ENCODE measurements around the gene CADM2. TPM values are rescaled to one million over a fixed set of nuclear protein-coding genes. Genes with fewer than 3 reads are reported as not detected.

Gene CADM2
- total RNA-seq, 1 experiment from 2014 or later, result 0.47 TPM

DNA sequence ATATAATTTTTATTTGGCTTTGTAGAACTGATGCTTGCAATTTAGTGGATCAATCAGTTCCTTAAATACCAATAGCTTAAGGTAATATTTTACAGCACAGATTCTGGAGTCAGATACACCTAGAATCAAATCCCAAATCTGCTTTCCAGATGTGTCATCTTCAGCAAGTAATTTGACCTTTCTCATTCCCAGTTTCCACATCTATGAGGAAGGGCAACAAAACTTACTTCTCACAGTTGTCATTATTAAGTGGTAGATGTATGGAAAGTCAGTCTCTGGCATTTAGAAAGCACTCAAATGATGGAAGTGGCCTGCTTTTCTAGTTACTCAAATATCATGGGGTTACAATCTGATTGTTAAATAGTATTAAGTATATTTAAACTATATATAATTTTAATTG is 767.0 kb downstream of the CADM2 start:
- Histone ChIP-seq H3K9me3 (ENCODE audit: low read length) (0 out of 2 replicates have a peak, but pooled peaks cover 7% of the 10 kb centered on the region), H3K4me2 (ENCODE audit: low read length) (peak overlapping the region; percentile 43), H3K79me2 (ENCODE audit: low read length) (no peaks in the 10 kb centered on the region), H3K9ac (ENCODE audit: low read length) (no peak overlapping the region), H3K4me1 (ENCODE audit: insufficient read depth, low read length) (peaks cover 36% of the 10 kb centered on the region), H3K36me3 (ENCODE audit: low read depth, low read length) (no peaks in the 10 kb centered on the region), H3K9me2 (replicated peaks; ENCODE audit: low read length) (no peaks in the 10 kb centered on the region), H3K4me3 (ENCODE audit: low read length) (no peak overlapping the region), H3F3A (ENCODE audit: low read length, unreplicated experiment) (peaks cover 7% of the 10 kb centered on the region), H3K27ac (ENCODE audit: low read length) (peak overlapping the region; percentile 48), H4K20me1 (ENCODE audit: low read length) (no peaks in the 10 kb centered on the region), H3K27me3 (ENCODE audit: low read length) (no peaks in the 10 kb centered on the region), H2AFZ (ENCODE audit: low read length) (no peak overlapping the region)
- ChIA-PET CTCF (no interaction called here), POLR2A (ENCODE audit: unreplicated experiment) (no interaction called here)
- ATAC-seq, result peak; percentile 39; the same call in 1 of the 2 replicates
- no TSS peak for BruUV-seq (replicated peaks)
- intact Hi-C loops (cut with micrococcal nuclease), result loop anchor here (1.0 kb wide), 1 partner anchor 32 kb away; no protein-coding TSS in a partner anchor
- peak; percentile 55 for DNase-seq
- TF ChIP-seq EZH2 (IDR thresholded peaks at IDR 0.05; ENCODE audit: low read length, unreplicated experiment) (no peak), EZH2phosphoT487 (IDR thresholded peaks at IDR 0.05; ENCODE audit: borderline replicate concordance, low read length) (no peak)
- TF ChIP-seq, protein P1, sequence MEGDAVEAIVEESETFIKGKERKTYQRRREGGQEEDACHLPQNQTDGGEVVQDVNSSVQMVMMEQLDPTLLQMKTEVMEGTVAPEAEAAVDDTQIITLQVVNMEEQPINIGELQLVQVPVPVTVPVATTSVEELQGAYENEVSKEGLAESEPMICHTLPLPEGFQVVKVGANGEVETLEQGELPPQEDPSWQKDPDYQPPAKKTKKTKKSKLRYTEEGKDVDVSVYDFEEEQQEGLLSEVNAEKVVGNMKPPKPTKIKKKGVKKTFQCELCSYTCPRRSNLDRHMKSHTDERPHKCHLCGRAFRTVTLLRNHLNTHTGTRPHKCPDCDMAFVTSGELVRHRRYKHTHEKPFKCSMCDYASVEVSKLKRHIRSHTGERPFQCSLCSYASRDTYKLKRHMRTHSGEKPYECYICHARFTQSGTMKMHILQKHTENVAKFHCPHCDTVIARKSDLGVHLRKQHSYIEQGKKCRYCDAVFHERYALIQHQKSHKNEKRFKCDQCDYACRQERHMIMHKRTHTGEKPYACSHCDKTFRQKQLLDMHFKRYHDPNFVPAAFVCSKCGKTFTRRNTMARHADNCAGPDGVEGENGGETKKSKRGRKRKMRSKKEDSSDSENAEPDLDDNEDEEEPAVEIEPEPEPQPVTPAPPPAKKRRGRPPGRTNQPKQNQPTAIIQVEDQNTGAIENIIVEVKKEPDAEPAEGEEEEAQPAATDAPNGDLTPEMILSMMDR (conservative IDR thresholded peaks at IDR 0.05; ENCODE audit: low read depth, low read length), result no peak

- no peak overlapping the region for H3K9ac ChIP-seq (ENCODE audit: low read length)
- peak overlapping the region; percentile 48 for H3K4me2 ChIP-seq (ENCODE audit: low read length)
- H3K27ac ChIP-seq (ENCODE audit: low read length), result peak overlapping the region; percentile 48
- no peaks in the 10 kb centered on the region for H3K27me3 ChIP-seq (ENCODE audit: low read length)
- BruUV-seq (replicated peaks), result no TSS peak
- intact Hi-C loops (cut with micrococcal nuclease), result loop anchor here (1.0 kb wide), 1 partner anchor 32 kb away; no protein-coding TSS in a partner anchor
- ATAC-seq (peak; percentile 95), DNase-seq (peak; percentile 90)
- peaks cover 36% of the 10 kb centered on the region for H3K4me1 ChIP-seq (ENCODE audit: insufficient read depth, low read length)
- POLR2A ChIA-PET (ENCODE audit: unreplicated experiment), result no interaction called here
- 0 out of 2 replicates have a peak, but pooled peaks cover 7% of the 10 kb centered on the region for H3K9me3 ChIP-seq (ENCODE audit: low read length)
- H3K4me3 ChIP-seq (ENCODE audit: low read length), result 0 out of 2 replicates have a peak overlapping the region, but pooled peaks have one; percentile 5
- CTCF ChIA-PET, result no interaction called here
- no peaks in the 10 kb centered on the region for H3K36me3 ChIP-seq (ENCODE audit: low read depth, low read length)
- no peak overlapping the region for H2AFZ ChIP-seq (ENCODE audit: low read length)
- H3K79me2 ChIP-seq (ENCODE audit: low read length), result no peaks in the 10 kb centered on the region
- no peaks in the 10 kb centered on the region for H3K9me2 ChIP-seq (replicated peaks; ENCODE audit: low read length)
- H3F3A ChIP-seq (ENCODE audit: low read length, unreplicated experiment), result peaks cover 7% of the 10 kb centered on the region
- no peaks in the 10 kb centered on the region for H4K20me1 ChIP-seq (ENCODE audit: low read length)
- TF ChIP-seq EZH2 (IDR thresholded peaks at IDR 0.05; ENCODE audit: low read length, unreplicated experiment), result no peak
- TF ChIP-seq EZH2phosphoT487 (IDR thresholded peaks at IDR 0.05; ENCODE audit: borderline replicate concordance, low read length), result no peak
- TF ChIP-seq, protein P1 (conservative IDR thresholded peaks at IDR 0.05; ENCODE audit: low read depth, low read length), result no peak
Measured at GRCh38 chr3:85726241-85726640, 767.5 kb downstream of the CADM2 start.

GRCh38 chr3:85737846-85738245 is 779.1 kb downstream of the CADM2 start:
- H2AFZ ChIP-seq (ENCODE audit: low read length), result peak overlapping the region; percentile 12; the same call in 1 of the 2 replicates
- H3K9me3 ChIP-seq (ENCODE audit: low read length), result no peaks in the 10 kb centered on the region
- H3K4me1 ChIP-seq (ENCODE audit: insufficient read depth, low read length), result peaks cover 6% of the 10 kb centered on the region
- ChIA-PET POLR2A (ENCODE audit: unreplicated experiment) (interaction anchor here (0.7 kb wide), 1 partner anchor 311 kb away, joined by 6 read pairs; no protein-coding TSS in a partner anchor), CTCF (no interaction called here)
- no peaks in the 10 kb centered on the region for H3K79me2 ChIP-seq (ENCODE audit: low read length)
- 0 out of 2 replicates have a peak overlapping the region, but pooled peaks have one; percentile 4 for H3K4me2 ChIP-seq (ENCODE audit: low read length)
- peak; percentile 68 for DNase-seq
- H3K9me2 ChIP-seq (replicated peaks; ENCODE audit: low read length), result no peaks in the 10 kb centered on the region
- BruUV-seq (replicated peaks), result no TSS peak
- H3F3A ChIP-seq (ENCODE audit: low read length, unreplicated experiment), result no peaks in the 10 kb centered on the region
- intact Hi-C loops (cut with micrococcal nuclease), result no loop called here
- no peak overlapping the region for H3K4me3 ChIP-seq (ENCODE audit: low read length)
- H4K20me1 ChIP-seq (ENCODE audit: low read length), result no peaks in the 10 kb centered on the region
- H3K27ac ChIP-seq (ENCODE audit: low read length), result peak overlapping the region; percentile 46
- H3K27me3 ChIP-seq (ENCODE audit: low read length), result no peaks in the 10 kb centered on the region
- H3K36me3 ChIP-seq (ENCODE audit: low read depth, low read length), result no peaks in the 10 kb centered on the region
- H3K9ac ChIP-seq (ENCODE audit: low read length), result no peak overlapping the region
- peak; percentile 70 for ATAC-seq
- TF ChIP-seq, protein P1 (conservative IDR thresholded peaks at IDR 0.05; ENCODE audit: low read depth, low read length), result no peak
- no peak for TF ChIP-seq EZH2 (IDR thresholded peaks at IDR 0.05; ENCODE audit: low read length, unreplicated experiment)
- TF ChIP-seq EZH2phosphoT487 (IDR thresholded peaks at IDR 0.05; ENCODE audit: borderline replicate concordance, low read length), result no peak
